Activated B cell treated with CpG ODN at 0.5 μM for 24 hours (primary cell): ENCODE measurements around the gene AP1G1. TPM values are rescaled to one million over a fixed set of nuclear protein-coding genes. Genes with fewer than 3 reads are reported as not detected.

Experiments
- ATAC-seq: fragments of 200-7000 bp; cut with Tn5 transposase; one replicate; pipeline ENCODE4 v1.10.0; 2021; ENCODE audit warnings: low read depth, mild to moderate bottlenecking, moderate library complexity
- CTCF ChIA-PET: fragments of 350-600 bp; sonication (Branson Sonifier 250); formaldehyde crosslinking; loops from one replicate; lab custom pipeline; 2021; ENCODE audit warnings: antibody characterized with exemption; lab: Charles Lee
- POLR2A ChIA-PET: fragments of 350-600 bp; sonication (Branson Sonifier 250); formaldehyde crosslinking; loops from one replicate; lab custom pipeline; 2021; ENCODE audit warnings: antibody characterized with exemption; lab: Charles Lee
- DNase-seq: peaks from one replicate; pipeline ENCODE4 v3.0.0; 2022
- H3K27ac Mint-ChIP-seq: one replicate; pipeline ENCODE4 v1.8.0; 2020; ENCODE audit warnings: mixed read lengths
- H3K27me3 Mint-ChIP-seq: one replicate; pipeline ENCODE4 v1.8.0; 2021; ENCODE audit warnings: mixed read lengths
- H3K36me3 Mint-ChIP-seq: one replicate; pipeline ENCODE4 v1.8.0; 2021; ENCODE audit warnings: low read depth, mixed read lengths
- H3K4me1 Mint-ChIP-seq: one replicate; pipeline ENCODE4 v1.8.0; 2021; ENCODE audit warnings: mixed read lengths
- H3K4me3 Mint-ChIP-seq: one replicate; pipeline ENCODE4 v1.8.0; 2020; ENCODE audit warnings: mild to moderate bottlenecking, mixed read lengths
- H3K9me3 Mint-ChIP-seq: one replicate; pipeline ENCODE4 v1.8.0; 2020; ENCODE audit warnings: mixed read lengths
- intact Hi-C: fragments of 100-400 bp; cut with micrococcal nuclease; formaldehyde crosslinking; loops from one replicate; pipeline ENCODE4 v1.15.1; 2024
- total RNA-seq: library from RNA; stranded (reverse); gene quantifications from 2 replicates; pipeline ENCODE4 v1.2.3, GENCODE V29; 2022
- TF ChIP-seq, protein P1 (sequence below): fragments of 200-600 bp; IDR thresholded peaks from one replicate; pipeline ENCODE4 v1.8.0; 2022; ENCODE audit warnings: antibody characterized with exemption, mild to moderate bottlenecking

AP1G1 gene
- 112 and 120 TPM in 2 replicates for total RNA-seq

DNA sequence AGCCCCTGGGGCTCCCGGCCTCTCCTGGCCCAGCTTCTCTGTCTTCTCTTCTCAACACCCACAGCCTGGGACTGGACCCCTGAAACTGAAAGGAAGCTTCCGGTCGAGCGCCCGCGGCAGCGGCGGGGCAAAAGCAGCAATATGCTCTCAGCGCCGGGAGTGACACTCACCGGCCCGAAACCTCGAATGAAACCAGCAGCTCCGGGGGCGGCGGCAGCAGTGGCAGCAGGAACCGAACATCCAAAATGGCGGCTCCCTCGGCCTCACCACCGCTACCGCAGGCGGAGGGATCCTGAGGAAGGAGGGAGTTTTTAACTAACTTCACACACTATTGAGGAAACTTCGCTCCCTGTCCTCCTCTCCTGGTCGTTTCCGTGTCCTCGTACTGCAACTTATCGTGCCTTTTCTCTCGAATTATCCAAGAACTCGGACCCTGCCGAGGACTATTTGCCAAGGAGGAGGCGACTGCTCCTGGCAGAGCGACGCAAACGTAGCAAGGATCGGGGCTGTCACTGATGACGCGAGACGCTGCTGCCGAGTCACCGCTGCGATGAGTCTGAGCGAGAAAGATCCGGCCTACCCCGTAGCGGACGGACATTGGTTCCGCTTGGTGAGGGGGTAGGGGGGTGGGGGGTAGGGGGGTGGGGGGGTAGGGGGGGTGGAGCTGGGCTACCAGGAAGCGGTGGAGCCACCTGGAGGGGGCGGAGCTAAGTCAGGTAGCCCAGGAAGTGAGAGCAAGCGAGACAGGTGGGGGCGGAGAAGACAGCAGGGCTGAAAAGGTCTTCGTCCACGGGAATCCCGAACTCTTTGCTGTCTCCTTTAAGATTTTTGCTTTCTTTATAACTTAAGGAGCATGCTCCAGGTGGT, at the start of gene AP1G1:
Gene AP1G1, minus strand, starts transcription at position 242 of the 867 bp plus-strand sequence. CDS start 19,355 bp downstream, outside the sequence.
- Mint-ChIP-seq H3K4me3 (peak within 1 kb of the TSS; percentile 98), H3K9me3 (no peaks in the 10 kb centered on the region), H3K4me1 (peaks cover 35% of the 10 kb centered on the region), H3K27me3 (no peaks in the 10 kb centered on the region), H3K27ac (peak within 1 kb of the TSS; percentile 100), H3K36me3 (peaks cover 24% of the 10 kb centered on the region)
- intact Hi-C loops, result loop anchor here (1.0 to 10.0 kb wide), 9 partner anchors 9 to 324 kb away; partner anchors contain the start of genes ATXN1L, DHODH, DHX38 and IST1
- DNase-seq, result peak; percentile 79
- POLR2A ChIA-PET, result interaction anchor here (0.5 to 3.8 kb wide), 33 partner anchors 10 to 1428 kb away, joined by 3 to 110 read pairs (median 4); partner anchors contain the start of genes DHX38, IST1 and ZNF821
- ATAC-seq, result peak; percentile 86
- TF ChIP-seq, protein P1, sequence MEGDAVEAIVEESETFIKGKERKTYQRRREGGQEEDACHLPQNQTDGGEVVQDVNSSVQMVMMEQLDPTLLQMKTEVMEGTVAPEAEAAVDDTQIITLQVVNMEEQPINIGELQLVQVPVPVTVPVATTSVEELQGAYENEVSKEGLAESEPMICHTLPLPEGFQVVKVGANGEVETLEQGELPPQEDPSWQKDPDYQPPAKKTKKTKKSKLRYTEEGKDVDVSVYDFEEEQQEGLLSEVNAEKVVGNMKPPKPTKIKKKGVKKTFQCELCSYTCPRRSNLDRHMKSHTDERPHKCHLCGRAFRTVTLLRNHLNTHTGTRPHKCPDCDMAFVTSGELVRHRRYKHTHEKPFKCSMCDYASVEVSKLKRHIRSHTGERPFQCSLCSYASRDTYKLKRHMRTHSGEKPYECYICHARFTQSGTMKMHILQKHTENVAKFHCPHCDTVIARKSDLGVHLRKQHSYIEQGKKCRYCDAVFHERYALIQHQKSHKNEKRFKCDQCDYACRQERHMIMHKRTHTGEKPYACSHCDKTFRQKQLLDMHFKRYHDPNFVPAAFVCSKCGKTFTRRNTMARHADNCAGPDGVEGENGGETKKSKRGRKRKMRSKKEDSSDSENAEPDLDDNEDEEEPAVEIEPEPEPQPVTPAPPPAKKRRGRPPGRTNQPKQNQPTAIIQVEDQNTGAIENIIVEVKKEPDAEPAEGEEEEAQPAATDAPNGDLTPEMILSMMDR, result no peak
- CTCF ChIA-PET, result interaction anchor here (1.1 to 2.7 kb wide), 2 partner anchors 42 to 74 kb away, joined by 3 to 19 read pairs; no protein-coding TSS in a partner anchor

DNA sequence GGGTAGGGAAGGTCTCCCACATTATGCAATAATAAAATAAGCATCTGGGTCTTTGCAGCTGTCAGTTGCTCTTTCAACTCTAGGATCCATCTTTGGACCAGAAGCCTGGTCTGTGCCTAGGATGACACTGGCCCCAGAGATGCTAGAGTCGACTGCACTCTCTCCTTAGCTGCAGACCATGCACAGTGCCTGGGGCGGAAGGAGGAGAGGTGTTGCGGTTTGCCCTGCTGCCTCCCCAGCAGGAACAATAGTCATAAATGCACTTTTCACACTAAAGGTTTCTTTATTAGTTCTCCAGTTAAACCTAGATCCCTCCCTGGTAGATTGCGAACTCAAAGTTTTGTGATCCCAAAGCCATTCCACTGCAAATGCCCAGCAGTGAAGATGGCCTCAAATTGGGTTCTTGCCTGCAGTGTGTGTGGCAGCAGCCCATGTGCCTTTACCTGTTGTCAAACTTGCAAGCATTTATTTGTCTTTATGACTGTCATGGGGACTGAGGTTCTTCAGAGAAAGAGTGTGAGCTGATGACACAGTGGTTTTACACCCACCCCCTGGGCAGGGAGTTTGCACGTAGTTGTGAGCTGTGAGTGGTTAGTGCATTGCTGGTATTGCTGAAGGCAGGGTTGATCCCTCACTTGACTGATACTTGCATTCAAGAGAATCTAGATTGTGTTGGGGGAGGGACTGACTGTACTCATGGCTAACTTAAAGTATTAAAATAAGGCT, 47.5 kb upstream of the AP1G1 start:
- ChIA-PET POLR2A (interaction anchor here (1.0 to 1.7 kb wide), 2 partner anchors 10 to 47 kb away, joined by 3 to 6 read pairs; partner anchors contain the start of gene AP1G1), CTCF (no interaction called here)
- no peak for DNase-seq
- Mint-ChIP-seq H3K27me3 (no peaks in the 10 kb centered on the region), H3K36me3 (peaks cover 64% of the 10 kb centered on the region), H3K4me3 (no peak overlapping the region), H3K4me1 (peaks cover 41% of the 10 kb centered on the region), H3K9me3 (no peaks in the 10 kb centered on the region), H3K27ac (no peak overlapping the region)
- TF ChIP-seq, protein P1, result no peak
- intact Hi-C loops, result no loop called here
- no peak for ATAC-seq

DNA sequence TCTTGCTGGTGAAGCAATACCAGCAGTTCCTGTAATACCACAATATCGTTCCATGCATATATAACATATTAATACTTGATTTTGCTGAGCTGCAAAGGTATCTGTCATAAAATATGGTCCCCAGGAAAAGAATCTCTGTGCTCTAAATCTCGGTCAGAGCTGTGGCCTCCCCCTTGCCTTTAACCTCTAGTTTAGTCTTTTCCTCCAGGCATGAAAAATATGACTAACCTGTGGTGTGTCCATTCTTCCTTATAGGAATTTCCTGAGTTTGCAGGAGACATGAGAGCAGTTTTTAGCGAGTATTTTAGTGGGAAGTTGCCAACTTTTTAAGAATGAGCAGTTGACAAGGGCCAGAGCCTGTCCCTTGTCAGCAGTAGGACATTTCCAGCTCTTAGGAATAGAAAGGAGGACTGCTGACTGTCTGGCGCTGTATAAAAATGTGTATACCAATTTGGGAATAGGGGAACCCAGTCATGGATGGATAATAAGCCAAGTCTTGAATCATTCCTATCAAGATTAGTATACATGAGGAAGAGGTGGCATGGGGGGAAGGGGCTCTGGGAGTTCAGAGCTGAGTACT, 45.8 kb upstream of the AP1G1 start:
- Mint-ChIP-seq H3K36me3 (peaks cover 69% of the 10 kb centered on the region), H3K27ac (peak overlapping the region; percentile 84), H3K27me3 (no peaks in the 10 kb centered on the region), H3K9me3 (no peaks in the 10 kb centered on the region), H3K4me3 (no peak overlapping the region), H3K4me1 (peaks cover 41% of the 10 kb centered on the region)
- ATAC-seq (no peak), DNase-seq (no peak)
- TF ChIP-seq, protein P1, result no peak
- ChIA-PET POLR2A (interaction anchor here (0.8 to 1.7 kb wide), 3 partner anchors 15 to 46 kb away, joined by 3 to 6 read pairs (median 3); partner anchors contain the start of gene AP1G1), CTCF (no interaction called here)
- intact Hi-C loops, result no loop called here

DNA sequence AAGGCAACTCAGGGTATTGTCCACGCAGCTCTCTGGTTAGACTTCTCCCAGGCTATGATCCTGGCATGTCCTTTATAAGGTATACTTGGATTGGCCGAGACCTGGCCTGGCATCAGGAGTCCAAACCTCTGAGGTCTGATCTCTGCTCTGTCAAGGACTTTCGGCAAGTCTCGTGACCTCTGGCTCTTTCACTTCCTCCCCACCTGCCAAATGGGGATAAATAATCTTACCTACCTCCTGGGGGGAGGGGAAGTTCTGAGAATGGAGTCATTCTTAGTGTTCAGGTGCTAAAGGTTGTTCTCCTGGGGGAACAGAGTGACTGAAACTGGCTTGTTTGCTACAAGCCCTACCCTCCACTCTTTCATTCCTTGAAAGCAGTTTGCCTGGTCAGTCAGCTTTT, 44.8 kb upstream of the AP1G1 start:
- ATAC-seq (peak; percentile 81), DNase-seq (no peak)
- Mint-ChIP-seq H3K4me1 (peaks cover 43% of the 10 kb centered on the region), H3K9me3 (no peaks in the 10 kb centered on the region), H3K36me3 (peaks cover 66% of the 10 kb centered on the region), H3K27ac (peak overlapping the region; percentile 84), H3K4me3 (peak overlapping the region; percentile 55), H3K27me3 (no peaks in the 10 kb centered on the region)
- TF ChIP-seq, protein P1, result no peak
- ChIA-PET POLR2A (interaction anchor here (0.6 to 2.4 kb wide), 5 partner anchors 10 to 1950 kb away, joined by 3 to 12 read pairs (median 4); partner anchors contain the start of genes AP1G1 and IST1), CTCF (no interaction called here)
- intact Hi-C loops, result no loop called here
